ENCODE measurements around the gene YDJC. TPM values are rescaled to one million over a fixed set of nuclear protein-coding genes. Genes with fewer than 3 reads are reported as not detected.

YDJC gene
- total and polyA plus RNA-seq, 2 of the 4 experiments (the other 2 are of a cell fraction), result 8.1 to 23.6 TPM

GRCh38 chr22:21672107-21672629, 42.3 kb upstream of the YDJC start:
- Histone ChIP-seq H3K27ac (ENCODE audit: insufficient read depth, low read length) (no peak overlapping the region), H3K18ac (ENCODE audit: low read depth, low read length) (no peak overlapping the region), H3K4ac (ENCODE audit: low read depth, low read length) (no peak overlapping the region), H3K56ac (ENCODE audit: extremely low read depth, insufficient read depth, low read length) (no peak overlapping the region), H4K91ac (ENCODE audit: insufficient read depth, low read depth, low read length) (no peak overlapping the region), H4K20me1 (ENCODE audit: insufficient read depth, low read length) (no peaks in the 10 kb centered on the region; the same call in 1 of the 2 replicates), H3K4me2 (ENCODE audit: low read depth, low read length) (no peak overlapping the region), H4K8ac (ENCODE audit: low read depth in 2 of 2, low read length in 2 of 2) (no peak overlapping the region), H2AK9ac (replicated peaks; ENCODE audit: low read depth, low read length, poor library complexity) (no peak overlapping the region), H2BK20ac (ENCODE audit: low read depth, low read length) (no peak overlapping the region), H2AK5ac (ENCODE audit: low read depth, low read length) (no peak overlapping the region), H2BK120ac (ENCODE audit: low read depth, low read length) (no peak overlapping the region), H4K5ac (ENCODE audit: low read depth, low read length) (no peak overlapping the region), H3K9ac (ENCODE audit: low read depth, low read length) (no peak overlapping the region), H3K4me3 (ENCODE audit: insufficient read depth, low read depth, low read length) (no peak overlapping the region), H3K9me1 (ENCODE audit: insufficient read depth, low read length) (peaks cover 7% of the 10 kb centered on the region), H3K36me3 (ENCODE audit: control insufficient read depth, insufficient read depth, low read length) (peaks cover 41% of the 10 kb centered on the region), H3K27me3 (ENCODE audit: control insufficient read depth, insufficient read depth, low read length) (no peaks in the 10 kb centered on the region), H3K4me1 (ENCODE audit: control insufficient read depth, insufficient read depth, low read length) (no peaks in the 10 kb centered on the region), H2BK5ac (ENCODE audit: low read depth, low read length, poor library complexity, severe bottlenecking) (no peak overlapping the region), H2AFZ (replicated peaks; ENCODE audit: low read length, poor library complexity) (no peak overlapping the region), H3K79me1 (ENCODE audit: low read depth in 1 of 2, low read length in 2 of 2) (peaks cover 23 to 39% of the 10 kb centered on the region in 2 experiments), H3K23ac (ENCODE audit: low read depth, low read length) (no peak overlapping the region), H3K14ac (replicated peaks; ENCODE audit: low read depth, low read length) (no peak overlapping the region), H2BK15ac (ENCODE audit: low read depth, low read length) (no peak overlapping the region), H3K9me3 (ENCODE audit: control insufficient read depth, insufficient read depth, low read length) (no peaks in the 10 kb centered on the region)
- BruUV-seq (replicated peaks), result no TSS peak
- dilution Hi-C loops (cut with HindIII; ENCODE audit: low sequenced_read_pairs, unreplicated experiment), result no loop called here
- in situ Hi-C loops (cut with MboI; ENCODE audit: low sequenced_read_pairs), result no loop called here
- WGBS, 2 experiments (ENCODE audit: extremely low coverage in 2 of 2, insufficient read length in 1 of 2), result 100% methylated on average over 2 of the region's 6 CpGs; no CpG with 5 or more reads in 1 of the 2 experiments
- no peak for DNase-seq
- POLR2A ChIA-PET (ENCODE audit: unreplicated experiment), result no interaction called here
- no peak for TF ChIP-seq FOS (IDR thresholded peaks at IDR 0.05; ENCODE audit: low read depth, low read length)
- no peak for TF ChIP-seq MXI1 (IDR thresholded peaks at IDR 0.05; ENCODE audit: borderline replicate concordance, low read depth, low read length)
- TF ChIP-seq SMC3 (IDR thresholded peaks at IDR 0.05; ENCODE audit: low read depth, low read length), result no peak
- TF ChIP-seq MAFK (IDR thresholded peaks at IDR 0.05; ENCODE audit: low read depth, low read length), result no peak
- no peak for TF ChIP-seq ELK1 (IDR thresholded peaks at IDR 0.05; ENCODE audit: borderline replicate concordance, low read depth, low read length)
- TF ChIP-seq CTCF (conservative IDR thresholded peaks at IDR 0.05; ENCODE audit: low read depth, low read length), result no peak
- no peak for TF ChIP-seq NFE2L2 (IDR thresholded peaks at IDR 0.05; ENCODE audit: low read depth, low read length)
- no peak for TF ChIP-seq RAD21 (IDR thresholded peaks at IDR 0.05; ENCODE audit: low read length)
- no peak for TF ChIP-seq USF2 (IDR thresholded peaks at IDR 0.05; ENCODE audit: low read depth, low read length)
- TF ChIP-seq MAZ (IDR thresholded peaks at IDR 0.05; ENCODE audit: borderline replicate concordance, low read depth, low read length), result no peak
- TF ChIP-seq RCOR1 (IDR thresholded peaks at IDR 0.05; ENCODE audit: insufficient replicate concordance, low read length), result no peak
- TF ChIP-seq RFX5 (IDR thresholded peaks at IDR 0.05; ENCODE audit: low read depth, low read length), result no peak
- TF ChIP-seq CHD1 (IDR thresholded peaks at IDR 0.05; ENCODE audit: low read depth, low read length), result no peak
- no peak for TF ChIP-seq POLR2A (IDR thresholded peaks at IDR 0.05; ENCODE audit: low read depth, low read length)
- no peak for TF ChIP-seq BHLHE40 (IDR thresholded peaks at IDR 0.05; ENCODE audit: low read depth, low read length)
- TF ChIP-seq CEBPB (IDR thresholded peaks at IDR 0.05; ENCODE audit: low read depth, low read length), result no peak
- CTCF ChIA-PET, result no interaction called here
- no peak for ATAC-seq (ENCODE audit: low read depth)
- intact Hi-C loops (cut with micrococcal nuclease), result no loop called here

Data from IMR-90 (cell line).